Measurements from ENCODE around the gene ABHD5.

ABHD5 gene

DNA sequence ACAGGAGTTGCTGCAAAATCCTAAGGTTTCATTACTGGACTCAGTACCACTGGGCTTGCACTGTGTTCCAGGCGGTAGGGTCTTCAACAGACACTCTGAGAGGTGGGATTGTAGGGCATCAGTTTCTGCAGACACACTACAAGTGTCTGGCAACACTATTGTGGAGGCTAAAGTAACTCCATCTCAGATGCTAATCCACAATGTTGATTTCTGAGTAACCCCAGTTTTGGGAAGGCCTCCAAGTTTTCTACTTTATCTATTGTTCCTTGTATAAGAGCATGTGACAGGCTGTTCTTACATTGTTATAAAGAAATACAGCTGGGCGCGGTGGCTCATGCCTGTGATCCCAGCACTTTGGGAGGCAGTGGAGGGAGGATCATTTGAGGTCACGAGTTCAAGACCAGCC is 2.5 kb upstream of the ABHD5 start:
- TF ChIP-seq, protein P1, sequence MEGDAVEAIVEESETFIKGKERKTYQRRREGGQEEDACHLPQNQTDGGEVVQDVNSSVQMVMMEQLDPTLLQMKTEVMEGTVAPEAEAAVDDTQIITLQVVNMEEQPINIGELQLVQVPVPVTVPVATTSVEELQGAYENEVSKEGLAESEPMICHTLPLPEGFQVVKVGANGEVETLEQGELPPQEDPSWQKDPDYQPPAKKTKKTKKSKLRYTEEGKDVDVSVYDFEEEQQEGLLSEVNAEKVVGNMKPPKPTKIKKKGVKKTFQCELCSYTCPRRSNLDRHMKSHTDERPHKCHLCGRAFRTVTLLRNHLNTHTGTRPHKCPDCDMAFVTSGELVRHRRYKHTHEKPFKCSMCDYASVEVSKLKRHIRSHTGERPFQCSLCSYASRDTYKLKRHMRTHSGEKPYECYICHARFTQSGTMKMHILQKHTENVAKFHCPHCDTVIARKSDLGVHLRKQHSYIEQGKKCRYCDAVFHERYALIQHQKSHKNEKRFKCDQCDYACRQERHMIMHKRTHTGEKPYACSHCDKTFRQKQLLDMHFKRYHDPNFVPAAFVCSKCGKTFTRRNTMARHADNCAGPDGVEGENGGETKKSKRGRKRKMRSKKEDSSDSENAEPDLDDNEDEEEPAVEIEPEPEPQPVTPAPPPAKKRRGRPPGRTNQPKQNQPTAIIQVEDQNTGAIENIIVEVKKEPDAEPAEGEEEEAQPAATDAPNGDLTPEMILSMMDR (conservative IDR thresholded peaks at IDR 0.05; ENCODE audit: low read length) = no peak
- DNase-seq (ENCODE audit: low read depth) = no peak
- no peak overlapping the region for H3K4me3 ChIP-seq (ENCODE audit: low read length)

DNA sequence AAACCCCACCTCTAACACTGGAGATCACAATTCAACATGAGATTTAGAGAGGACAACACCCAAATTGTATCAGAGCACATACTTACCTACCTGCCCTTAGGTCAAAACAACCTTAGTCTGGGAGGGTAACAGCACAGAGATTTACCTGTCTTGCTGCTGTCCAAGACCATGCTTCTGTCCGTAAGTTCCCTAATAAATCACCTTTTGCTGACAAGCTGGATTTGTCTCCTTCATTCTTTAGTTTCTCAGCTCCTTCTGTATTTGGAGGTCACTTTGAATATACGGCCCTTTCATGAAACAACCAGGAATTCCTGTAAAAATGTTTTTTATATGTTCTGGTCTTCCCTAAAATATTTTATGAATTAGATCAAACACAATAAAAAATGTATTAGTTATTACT is 1.6 kb upstream of the ABHD5 start:
- no peak for DNase-seq (ENCODE audit: low read depth)
- H3K4me3 ChIP-seq (ENCODE audit: low read length) = no peak overlapping the region
- TF ChIP-seq, protein P1 (conservative IDR thresholded peaks at IDR 0.05; ENCODE audit: low read length) = no peak

DNA sequence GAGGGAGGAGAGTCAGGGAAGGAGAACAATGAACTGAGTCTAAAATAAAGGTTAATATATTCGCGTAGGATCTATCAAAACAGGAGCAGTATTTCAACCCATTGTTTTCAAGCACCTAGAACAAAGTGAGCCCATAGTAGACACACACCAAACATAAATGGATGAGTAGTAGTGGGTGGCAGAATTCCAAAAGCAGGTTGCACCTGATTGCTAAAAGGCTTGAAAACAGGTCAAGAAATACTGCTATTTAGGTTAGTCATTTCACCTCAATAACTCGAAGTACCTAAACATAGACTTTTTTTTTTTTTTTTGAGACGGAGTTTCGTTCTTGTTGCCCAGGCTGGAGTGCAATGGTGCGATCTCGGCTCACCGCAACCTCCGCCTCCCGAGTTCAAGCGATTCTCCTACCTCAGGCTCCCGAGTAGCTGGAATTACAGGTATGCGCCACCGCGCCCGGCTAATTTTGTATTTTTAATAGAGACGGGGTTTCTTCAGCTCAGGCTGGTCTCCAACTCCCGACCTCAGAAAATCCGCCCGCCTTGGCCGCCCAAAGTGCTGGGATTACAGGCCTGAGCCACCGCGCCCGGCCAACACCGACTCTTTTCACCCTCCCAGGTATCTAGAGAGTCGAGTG is 855 bp upstream of the ABHD5 start:
- TF ChIP-seq, protein P1 (conservative IDR thresholded peaks at IDR 0.05; ENCODE audit: low read length) = no peak
- DNase-seq (ENCODE audit: low read depth) = no peak
- H3K4me3 ChIP-seq (ENCODE audit: low read length) = peak overlapping the region; percentile 72

DNA sequence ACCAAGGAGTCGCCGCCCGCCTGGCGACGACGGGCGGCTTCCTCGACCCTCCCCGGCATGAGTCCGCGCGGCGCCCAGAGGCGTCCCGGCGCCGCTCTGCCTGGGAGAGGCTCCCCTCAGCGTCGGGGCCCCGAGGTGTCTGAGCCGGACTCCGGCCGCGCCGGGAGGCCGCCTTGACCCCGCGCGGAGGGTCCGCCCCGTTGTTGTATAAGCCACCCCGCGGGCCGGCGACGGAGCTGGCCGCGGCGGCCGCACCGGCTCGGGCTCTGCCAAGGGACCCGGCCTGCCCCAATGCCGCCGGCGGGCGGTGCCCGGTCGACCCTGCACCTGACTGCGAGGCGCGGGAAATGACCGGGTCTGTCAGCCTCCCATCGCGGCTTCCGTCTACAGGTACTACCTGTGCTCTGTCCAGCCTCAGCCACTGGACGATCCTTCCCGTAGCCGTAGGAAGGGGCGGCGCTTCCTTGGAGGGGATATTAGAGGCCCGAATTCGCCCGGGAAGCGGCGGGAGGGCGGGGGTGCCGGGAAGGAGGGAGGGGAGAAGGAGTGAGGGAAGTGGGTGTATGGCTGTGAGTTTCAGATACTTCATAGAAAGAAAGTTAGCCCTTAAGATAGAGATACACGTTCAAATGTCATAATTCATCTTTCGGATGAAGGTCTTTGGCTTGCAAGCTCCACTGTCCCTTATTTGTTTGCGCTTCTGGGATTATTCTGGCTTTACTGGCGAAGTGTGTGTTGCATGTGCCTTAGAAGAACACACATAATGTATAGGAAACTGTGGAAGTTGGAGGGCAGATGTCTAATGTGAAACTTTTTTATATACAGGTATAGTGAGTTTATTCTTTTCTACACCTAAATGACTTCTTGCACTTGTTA is 620 bp downstream of the ABHD5 start:
- TF ChIP-seq, protein P1 (conservative IDR thresholded peaks at IDR 0.05; ENCODE audit: low read length) = no peak
- peak overlapping the region; percentile 88 for H3K4me3 ChIP-seq (ENCODE audit: low read length)
- peak; percentile 15 for DNase-seq (ENCODE audit: low read depth)

GRCh38 chr3:43692085-43692855 is 1.5 kb downstream of the ABHD5 start:
- TF ChIP-seq, protein P1 (conservative IDR thresholded peaks at IDR 0.05; ENCODE audit: low read length) = no peak
- H3K4me3 ChIP-seq (ENCODE audit: low read length) = peak overlapping the region; percentile 88
- no peak for DNase-seq (ENCODE audit: low read depth)

DNA sequence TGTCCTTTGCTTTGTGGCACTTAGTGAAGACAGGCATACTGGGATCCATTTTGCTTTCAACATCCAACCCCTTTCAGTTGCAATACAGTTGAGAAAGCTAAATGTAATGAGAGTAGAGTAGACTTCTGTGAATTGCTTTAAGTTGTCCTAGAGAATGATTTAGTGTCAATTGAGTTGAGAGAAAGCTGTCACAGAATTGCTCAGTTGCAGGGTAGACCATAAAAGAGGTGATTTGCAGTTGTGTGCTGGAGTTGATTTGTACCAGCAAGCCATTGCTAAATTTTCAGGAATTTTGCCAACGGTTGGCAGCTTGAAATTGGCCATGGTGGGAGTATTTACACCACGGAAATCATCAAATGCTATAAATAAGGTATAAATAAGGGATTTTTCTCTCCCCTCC is 2.2 kb downstream of the ABHD5 start:
- TF ChIP-seq, protein P1 (conservative IDR thresholded peaks at IDR 0.05; ENCODE audit: low read length) = no peak
- no peak overlapping the region for H3K4me3 ChIP-seq (ENCODE audit: low read length)
- peak; percentile 28 for DNase-seq (ENCODE audit: low read depth)

All from AG10803 (cell line).